ENCODE data around the gene POLR3E.

DNA sequence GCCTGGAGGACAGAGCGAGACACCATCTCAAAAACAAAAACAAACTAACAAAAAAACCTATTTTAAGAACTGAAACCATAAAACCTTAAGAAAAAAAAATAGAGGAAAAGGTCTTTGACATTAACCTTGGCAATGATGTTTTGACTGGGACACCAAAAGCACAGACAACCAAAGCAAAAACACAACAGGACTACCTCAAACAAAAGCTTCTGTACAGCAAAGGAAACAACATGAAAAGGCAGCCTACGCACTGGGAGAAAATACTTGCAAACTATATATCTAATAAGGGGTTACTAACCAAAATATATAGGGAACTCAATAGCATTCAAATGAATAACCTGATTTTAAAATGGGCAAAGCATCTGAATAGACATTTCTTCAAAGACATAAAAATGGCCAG lies 44.9 kb downstream of the POLR3E start:
- TF ChIP-seq, protein P1, sequence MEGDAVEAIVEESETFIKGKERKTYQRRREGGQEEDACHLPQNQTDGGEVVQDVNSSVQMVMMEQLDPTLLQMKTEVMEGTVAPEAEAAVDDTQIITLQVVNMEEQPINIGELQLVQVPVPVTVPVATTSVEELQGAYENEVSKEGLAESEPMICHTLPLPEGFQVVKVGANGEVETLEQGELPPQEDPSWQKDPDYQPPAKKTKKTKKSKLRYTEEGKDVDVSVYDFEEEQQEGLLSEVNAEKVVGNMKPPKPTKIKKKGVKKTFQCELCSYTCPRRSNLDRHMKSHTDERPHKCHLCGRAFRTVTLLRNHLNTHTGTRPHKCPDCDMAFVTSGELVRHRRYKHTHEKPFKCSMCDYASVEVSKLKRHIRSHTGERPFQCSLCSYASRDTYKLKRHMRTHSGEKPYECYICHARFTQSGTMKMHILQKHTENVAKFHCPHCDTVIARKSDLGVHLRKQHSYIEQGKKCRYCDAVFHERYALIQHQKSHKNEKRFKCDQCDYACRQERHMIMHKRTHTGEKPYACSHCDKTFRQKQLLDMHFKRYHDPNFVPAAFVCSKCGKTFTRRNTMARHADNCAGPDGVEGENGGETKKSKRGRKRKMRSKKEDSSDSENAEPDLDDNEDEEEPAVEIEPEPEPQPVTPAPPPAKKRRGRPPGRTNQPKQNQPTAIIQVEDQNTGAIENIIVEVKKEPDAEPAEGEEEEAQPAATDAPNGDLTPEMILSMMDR (IDR thresholded peaks at IDR 0.05): no peak
- TF ChIP-seq POLR2A (IDR thresholded peaks at IDR 0.05): no peak
